GM12878 (cell line): ENCODE data around the gene PLA2G6. TPM values are rescaled to one million over a fixed set of nuclear protein-coding genes. Genes with fewer than 3 reads are reported as not detected.

Experiments
- ATAC-seq: fragments of 200-7000 bp; cut with Tn5 transposase; 3 replicates; pipeline ENCODE4 v1.9.1; 2020; ENCODE audit warnings: mild to moderate bottlenecking, moderate library complexity
- BruUV-seq: library from RNA; stranded (reverse); fragments of 400-500 nt; replicated peaks from 2 replicates; lab custom pipeline; 2021; lab: Mats Ljungman, UMichigan
- CTCF ChIA-PET: fragments of 300-600 bp; sonication (Branson Sonifier 250); formaldehyde crosslinking; extraction: SDS; loops from one replicate; lab custom pipeline; 2021; ENCODE audit warnings: inconsistent platforms; lab: Yijun Ruan, JAX
- POLR2A ChIA-PET: fragments of 350-600 bp; formaldehyde crosslinking; extraction: SDS; loops from one replicate; lab custom pipeline; 2021; ENCODE audit warnings: inconsistent platforms; lab: Charles Lee
- RAD21 ChIA-PET: fragments of 300-600 bp; sonication (Branson Sonifier 250); formaldehyde crosslinking; loops from one replicate; lab custom pipeline; 2023; ENCODE audit warnings: antibody characterized with exemption; ENCODE audit not compliant: unreplicated experiment; lab: Charles Lee
- SMC1A ChIA-PET: fragments of 300-600 bp; sonication (Branson Sonifier 250); formaldehyde crosslinking; loops from one replicate; lab custom pipeline; 2023; ENCODE audit not compliant: unreplicated experiment, uncharacterized antibody; lab: Charles Lee
- DNase-seq: peaks from one replicate; pipeline ENCODE4 v3.0.0-alpha.2; 2011; ENCODE audit warnings: low read depth, low spot score
- FAIRE-seq: peaks from 3 replicates; lab custom pipeline; 2011; peaks lifted over from hg19 to GRCh38; lab: Jason Lieb, UNC
- H2AFZ ChIP-seq: 2 replicates; pipeline ENCODE4 v1.6.0; 2011; ENCODE audit warnings: low read depth, low read length, control low read depth; ENCODE audit not compliant: control insufficient read depth
- H3K27ac ChIP-seq: 2 replicates; pipeline ENCODE4 v1.5.1; 2011; ENCODE audit warnings: control low read depth; ENCODE audit not compliant: control insufficient read depth, insufficient read depth
- H3K27me3 ChIP-seq, 2 experiments: replicated peaks in 1 of 2; 2 replicates each; pipeline versions ENCODE4 v1.6.0 to v1.6.1; 2011; ENCODE audit warnings: low read length in 1 of 2; ENCODE audit not compliant: control insufficient read depth in 2 of 2, insufficient read depth in 2 of 2
- H3K36me3 ChIP-seq, 2 experiments: 2 replicates each; pipeline ENCODE4 v1.5.1; 2011; ENCODE audit warnings: low read length in 1 of 2; ENCODE audit not compliant: control insufficient read depth in 2 of 2, insufficient read depth in 2 of 2
- H3K4me1 ChIP-seq: 2 replicates; pipeline ENCODE4 v1.6.1; 2011; ENCODE audit warnings: mild to moderate bottlenecking, low read length, moderate library complexity, mixed read lengths; ENCODE audit not compliant: control insufficient read depth, insufficient read depth
- H3K4me2 ChIP-seq: 2 replicates; pipeline ENCODE4 v1.6.0; 2011; ENCODE audit warnings: control low read depth; ENCODE audit not compliant: control insufficient read depth, insufficient read depth
- H3K4me3 ChIP-seq: fragments of 200-600 bp; sonication (generic); 2 replicates; pipeline ENCODE4 v1.5.1; 2016
- H3K79me2 ChIP-seq: 2 replicates; pipeline ENCODE4 v1.6.0; 2011; ENCODE audit warnings: low read length; ENCODE audit not compliant: control insufficient read depth, insufficient read depth
- H3K9ac ChIP-seq: 2 replicates; pipeline ENCODE4 v1.8.0; 2011; ENCODE audit warnings: low read length, control low read depth, mixed read lengths; ENCODE audit not compliant: control insufficient read depth, insufficient read depth
- H3K9me3 ChIP-seq: replicated peaks from 3 replicates; pipeline ENCODE4 v1.5.1; 2011; ENCODE audit warnings: mild to moderate bottlenecking, low read length; ENCODE audit not compliant: control insufficient read depth, insufficient read depth
- H4K20me1 ChIP-seq: 2 replicates; pipeline ENCODE4 v1.6.0; 2011; ENCODE audit not compliant: control insufficient read depth, insufficient read depth
- ATF7 ChIP-seq: fragments of 450-650 bp; IDR thresholded peaks from 2 replicates; pipeline ENCODE4 v1.6.1; 2016; ENCODE audit warnings: low read depth, mild to moderate bottlenecking
- CBFB ChIP-seq: IDR thresholded peaks from 2 replicates; pipeline ENCODE4 v1.6.1; 2016; ENCODE audit warnings: antibody characterized with exemption, low read depth
- CBX3 ChIP-seq: fragments of 200-600 bp; sonication (generic); IDR thresholded peaks from 2 replicates; pipeline ENCODE4 v1.6.1; 2016; ENCODE audit warnings: low read depth, borderline replicate concordance
- CHD4 ChIP-seq: fragments of 200-600 bp; sonication (generic); IDR thresholded peaks from 2 replicates; pipeline ENCODE4 v1.6.1; 2016; ENCODE audit warnings: mild to moderate bottlenecking
- EED ChIP-seq: sonication (generic); IDR thresholded peaks from 2 replicates; pipeline ENCODE4 v1.6.1; 2016; ENCODE audit warnings: antibody characterized with exemption, low read depth
- FOXK2 ChIP-seq: fragments of 450-650 bp; IDR thresholded peaks from 2 replicates; pipeline ENCODE4 v1.6.1; 2017; ENCODE audit warnings: mild to moderate bottlenecking, moderate library complexity
- PML ChIP-seq: IDR thresholded peaks from 2 replicates; pipeline ENCODE4 v1.6.1; 2012; ENCODE audit warnings: low read length, inconsistent platforms
- POLR2A ChIP-seq: IDR thresholded peaks from 2 replicates; pipeline ENCODE4 v1.6.1; 2011; ENCODE audit warnings: low read depth, mild to moderate bottlenecking, low read length
- TCF12 ChIP-seq: IDR thresholded peaks from 2 replicates; pipeline ENCODE4 v1.6.1; 2011; ENCODE audit warnings: low read depth, mild to moderate bottlenecking, low read length
- WGBS: methylation state at CpG from one replicate; pipeline ENCODE4 v1.1.6; 2016; ENCODE audit warnings: low lambda C conversion rate; ENCODE audit not compliant: insufficient replicate concordance, insufficient coverage; ENCODE audit errors: missing lambda C conversion rate; 5-methylcytosine and 5-hydroxymethylcytosine counted together
- in situ Hi-C: fragments of 300-500 bp; cut with MboI; formaldehyde crosslinking; loops from 9 replicates; pipeline ENCODE4 v1.14.3; 2018; ENCODE audit warnings: mixed read lengths
- intact Hi-C: fragments of 100-400 bp; cut with micrococcal nuclease; formaldehyde crosslinking; loops from one replicate; pipeline ENCODE4 v1.14.2; 2022; ENCODE audit not compliant: unreplicated experiment
- polyA plus RNA-seq, 11 experiments: library from polyadenylated mRNA; depleted of rRNA in 4 of 11; unstranded in 6 of 11; stranded (reverse) in 5 of 11; fragments of >200 nt; fragmentation: Nextera tagmentation in 4 of 11; fragmentation: Illumina TruSeq in 1 of 11; extraction: Ambion mirVana in 4 of 11; extraction: Trizol in 1 of 11; gene quantifications; 1 replicate in 1 of 11; 2 replicates in 10 of 11; pipeline versions ENCODE4 v1.2.1 to v1.2.3, GENCODE V29; 2011 to 2016; ENCODE audit warnings: inconsistent platforms in 2 of 11, missing spikeins in 2 of 11, low read depth in 1 of 11
- total RNA-seq, 4 experiments: library from RNA; depleted of rRNA in 3 of 4; stranded (reverse); fragments of >200 nt in 3 of 4; fragmentation: Illumina TruSeq in 1 of 4; extraction: Trizol in 1 of 4; gene quantifications; 2 replicates each; pipeline versions ENCODE4 v1.2.1 to v1.2.3, GENCODE V29; 2013 to 2021
- TF ChIP-seq, protein P1 (sequence below): fragments of 450-650 bp; IDR thresholded peaks from 2 replicates; pipeline ENCODE4 v1.6.1; 2016; ENCODE audit warnings: mild to moderate bottlenecking, moderate library complexity, borderline replicate concordance
- TF ChIP-seq, protein P2 (sequence below): IDR thresholded peaks from 2 replicates; pipeline ENCODE4 v1.6.1; 2012; ENCODE audit warnings: improper control_type of control experiment, low read depth, low read length; ENCODE audit not compliant: insufficient replicate concordance
- TF ChIP-seq, protein P3 (sequence below): fragments of 450-650 bp; IDR thresholded peaks from 2 replicates; pipeline ENCODE4 v1.6.1; 2017; ENCODE audit warnings: mild to moderate bottlenecking, moderate library complexity

Gene PLA2G6
- total and polyA plus RNA-seq, 10 of the 15 experiments (the other 5 are each of a cell fraction or from before 2014, with no cell fraction given), result 0.15 to 42.2 (median 15.8) TPM

DNA sequence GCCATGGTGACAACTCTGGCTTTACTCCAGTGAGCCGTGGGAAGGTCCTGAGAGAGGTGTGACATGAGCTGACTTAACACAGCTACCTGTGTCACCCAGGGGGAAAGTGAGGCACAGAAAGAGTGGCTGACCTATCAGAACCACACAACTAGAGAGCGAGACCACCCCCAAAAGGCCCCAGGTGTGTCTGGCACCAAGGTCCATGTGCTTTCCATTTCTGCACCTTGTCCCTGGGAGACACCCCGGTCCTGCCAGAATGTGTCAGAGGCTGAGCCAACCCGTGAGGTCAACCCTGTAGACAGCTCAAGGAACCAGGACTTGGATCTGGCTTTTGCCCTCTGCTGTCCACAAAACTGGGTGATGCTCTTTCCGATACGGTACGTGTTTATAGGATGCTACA lies 29.9 kb upstream of the PLA2G6 start:
- RAD21 ChIA-PET, result interaction anchor here (0.7 kb wide), 1 partner anchor 143 kb away, joined by 3 read pairs; no protein-coding TSS in a partner anchor
- no peak for DNase-seq
- 83% methylated on average over 7 of the region's 7 CpGs for whole genome bisulfite sequencing
- in situ Hi-C loops, result no loop called here
- no peaks in the 10 kb centered on the region for H4K20me1 ChIP-seq
- H3K79me2 ChIP-seq, result no peaks in the 10 kb centered on the region
- H3K4me3 ChIP-seq, result no peak overlapping the region
- no TSS peak for BruUV-seq
- intact Hi-C loops, result loop anchor here (5.0 to 10.0 kb wide), 3 partner anchors 34 to 97 kb away; partner anchors contain the start of gene BAIAP2L2
- H3K27ac ChIP-seq, result no peak overlapping the region
- H3K9me3 ChIP-seq, result no peaks in the 10 kb centered on the region
- no peak for ATAC-seq
- H3K4me1 ChIP-seq, result peaks cover 39% of the 10 kb centered on the region
- H3K9ac ChIP-seq, result no peak overlapping the region
- SMC1A ChIA-PET, result interaction anchor here (1.3 to 4.3 kb wide), 2 partner anchors 7 to 10 kb away, joined by 4 to 20 read pairs; no protein-coding TSS in a partner anchor
- H3K4me2 ChIP-seq, result no peak overlapping the region
- H3K27me3 ChIP-seq, result no peaks in the 10 kb centered on the region
- no peaks in the 10 kb centered on the region; a peak in 2 of 4 replicates for H3K36me3 ChIP-seq
- POLR2A ChIA-PET, result interaction anchor here (0.7 kb wide), 1 partner anchor 8 kb away, joined by 3 read pairs; no protein-coding TSS in a partner anchor
- CTCF ChIA-PET, result interaction anchor here (0.6 to 1.9 kb wide), 3 partner anchors 29 to 49 kb away, joined by 3 to 6 read pairs (median 3); no protein-coding TSS in a partner anchor
- H2AFZ ChIP-seq, result no peak overlapping the region
- FAIRE-seq, result no peak
- TF ChIP-seq, protein P1, sequence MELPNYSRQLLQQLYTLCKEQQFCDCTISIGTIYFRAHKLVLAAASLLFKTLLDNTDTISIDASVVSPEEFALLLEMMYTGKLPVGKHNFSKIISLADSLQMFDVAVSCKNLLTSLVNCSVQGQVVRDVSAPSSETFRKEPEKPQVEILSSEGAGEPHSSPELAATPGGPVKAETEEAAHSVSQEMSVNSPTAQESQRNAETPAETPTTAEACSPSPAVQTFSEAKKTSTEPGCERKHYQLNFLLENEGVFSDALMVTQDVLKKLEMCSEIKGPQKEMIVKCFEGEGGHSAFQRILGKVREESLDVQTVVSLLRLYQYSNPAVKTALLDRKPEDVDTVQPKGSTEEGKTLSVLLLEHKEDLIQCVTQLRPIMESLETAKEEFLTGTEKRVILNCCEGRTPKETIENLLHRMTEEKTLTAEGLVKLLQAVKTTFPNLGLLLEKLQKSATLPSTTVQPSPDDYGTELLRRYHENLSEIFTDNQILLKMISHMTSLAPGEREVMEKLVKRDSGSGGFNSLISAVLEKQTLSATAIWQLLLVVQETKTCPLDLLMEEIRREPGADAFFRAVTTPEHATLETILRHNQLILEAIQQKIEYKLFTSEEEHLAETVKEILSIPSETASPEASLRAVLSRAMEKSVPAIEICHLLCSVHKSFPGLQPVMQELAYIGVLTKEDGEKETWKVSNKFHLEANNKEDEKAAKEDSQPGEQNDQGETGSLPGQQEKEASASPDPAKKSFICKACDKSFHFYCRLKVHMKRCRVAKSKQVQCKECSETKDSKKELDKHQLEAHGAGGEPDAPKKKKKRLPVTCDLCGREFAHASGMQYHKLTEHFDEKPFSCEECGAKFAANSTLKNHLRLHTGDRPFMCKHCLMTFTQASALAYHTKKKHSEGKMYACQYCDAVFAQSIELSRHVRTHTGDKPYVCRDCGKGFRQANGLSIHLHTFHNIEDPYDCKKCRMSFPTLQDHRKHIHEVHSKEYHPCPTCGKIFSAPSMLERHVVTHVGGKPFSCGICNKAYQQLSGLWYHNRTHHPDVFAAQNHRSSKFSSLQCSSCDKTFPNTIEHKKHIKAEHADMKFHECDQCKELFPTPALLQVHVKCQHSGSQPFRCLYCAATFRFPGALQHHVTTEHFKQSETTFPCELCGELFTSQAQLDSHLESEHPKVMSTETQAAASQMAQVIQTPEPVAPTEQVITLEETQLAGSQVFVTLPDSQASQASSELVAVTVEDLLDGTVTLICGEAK, result no peak
- TF ChIP-seq, protein P2, sequence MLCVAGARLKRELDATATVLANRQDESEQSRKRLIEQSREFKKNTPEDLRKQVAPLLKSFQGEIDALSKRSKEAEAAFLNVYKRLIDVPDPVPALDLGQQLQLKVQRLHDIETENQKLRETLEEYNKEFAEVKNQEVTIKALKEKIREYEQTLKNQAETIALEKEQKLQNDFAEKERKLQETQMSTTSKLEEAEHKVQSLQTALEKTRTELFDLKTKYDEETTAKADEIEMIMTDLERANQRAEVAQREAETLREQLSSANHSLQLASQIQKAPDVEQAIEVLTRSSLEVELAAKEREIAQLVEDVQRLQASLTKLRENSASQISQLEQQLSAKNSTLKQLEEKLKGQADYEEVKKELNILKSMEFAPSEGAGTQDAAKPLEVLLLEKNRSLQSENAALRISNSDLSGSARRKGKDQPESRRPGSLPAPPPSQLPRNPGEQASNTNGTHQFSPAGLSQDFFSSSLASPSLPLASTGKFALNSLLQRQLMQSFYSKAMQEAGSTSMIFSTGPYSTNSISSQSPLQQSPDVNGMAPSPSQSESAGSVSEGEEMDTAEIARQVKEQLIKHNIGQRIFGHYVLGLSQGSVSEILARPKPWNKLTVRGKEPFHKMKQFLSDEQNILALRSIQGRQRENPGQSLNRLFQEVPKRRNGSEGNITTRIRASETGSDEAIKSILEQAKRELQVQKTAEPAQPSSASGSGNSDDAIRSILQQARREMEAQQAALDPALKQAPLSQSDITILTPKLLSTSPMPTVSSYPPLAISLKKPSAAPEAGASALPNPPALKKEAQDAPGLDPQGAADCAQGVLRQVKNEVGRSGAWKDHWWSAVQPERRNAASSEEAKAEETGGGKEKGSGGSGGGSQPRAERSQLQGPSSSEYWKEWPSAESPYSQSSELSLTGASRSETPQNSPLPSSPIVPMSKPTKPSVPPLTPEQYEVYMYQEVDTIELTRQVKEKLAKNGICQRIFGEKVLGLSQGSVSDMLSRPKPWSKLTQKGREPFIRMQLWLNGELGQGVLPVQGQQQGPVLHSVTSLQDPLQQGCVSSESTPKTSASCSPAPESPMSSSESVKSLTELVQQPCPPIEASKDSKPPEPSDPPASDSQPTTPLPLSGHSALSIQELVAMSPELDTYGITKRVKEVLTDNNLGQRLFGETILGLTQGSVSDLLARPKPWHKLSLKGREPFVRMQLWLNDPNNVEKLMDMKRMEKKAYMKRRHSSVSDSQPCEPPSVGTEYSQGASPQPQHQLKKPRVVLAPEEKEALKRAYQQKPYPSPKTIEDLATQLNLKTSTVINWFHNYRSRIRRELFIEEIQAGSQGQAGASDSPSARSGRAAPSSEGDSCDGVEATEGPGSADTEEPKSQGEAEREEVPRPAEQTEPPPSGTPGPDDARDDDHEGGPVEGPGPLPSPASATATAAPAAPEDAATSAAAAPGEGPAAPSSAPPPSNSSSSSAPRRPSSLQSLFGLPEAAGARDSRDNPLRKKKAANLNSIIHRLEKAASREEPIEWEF, result no peak
- TF ChIP-seq FOXK2 (no peak), CBX3 (no peak), POLR2A (no peak), PML (no peak), CHD4 (no peak), CBFB (no peak), TCF12 (no peak), ATF7 (no peak), EED (no peak)
- TF ChIP-seq, protein P3, sequence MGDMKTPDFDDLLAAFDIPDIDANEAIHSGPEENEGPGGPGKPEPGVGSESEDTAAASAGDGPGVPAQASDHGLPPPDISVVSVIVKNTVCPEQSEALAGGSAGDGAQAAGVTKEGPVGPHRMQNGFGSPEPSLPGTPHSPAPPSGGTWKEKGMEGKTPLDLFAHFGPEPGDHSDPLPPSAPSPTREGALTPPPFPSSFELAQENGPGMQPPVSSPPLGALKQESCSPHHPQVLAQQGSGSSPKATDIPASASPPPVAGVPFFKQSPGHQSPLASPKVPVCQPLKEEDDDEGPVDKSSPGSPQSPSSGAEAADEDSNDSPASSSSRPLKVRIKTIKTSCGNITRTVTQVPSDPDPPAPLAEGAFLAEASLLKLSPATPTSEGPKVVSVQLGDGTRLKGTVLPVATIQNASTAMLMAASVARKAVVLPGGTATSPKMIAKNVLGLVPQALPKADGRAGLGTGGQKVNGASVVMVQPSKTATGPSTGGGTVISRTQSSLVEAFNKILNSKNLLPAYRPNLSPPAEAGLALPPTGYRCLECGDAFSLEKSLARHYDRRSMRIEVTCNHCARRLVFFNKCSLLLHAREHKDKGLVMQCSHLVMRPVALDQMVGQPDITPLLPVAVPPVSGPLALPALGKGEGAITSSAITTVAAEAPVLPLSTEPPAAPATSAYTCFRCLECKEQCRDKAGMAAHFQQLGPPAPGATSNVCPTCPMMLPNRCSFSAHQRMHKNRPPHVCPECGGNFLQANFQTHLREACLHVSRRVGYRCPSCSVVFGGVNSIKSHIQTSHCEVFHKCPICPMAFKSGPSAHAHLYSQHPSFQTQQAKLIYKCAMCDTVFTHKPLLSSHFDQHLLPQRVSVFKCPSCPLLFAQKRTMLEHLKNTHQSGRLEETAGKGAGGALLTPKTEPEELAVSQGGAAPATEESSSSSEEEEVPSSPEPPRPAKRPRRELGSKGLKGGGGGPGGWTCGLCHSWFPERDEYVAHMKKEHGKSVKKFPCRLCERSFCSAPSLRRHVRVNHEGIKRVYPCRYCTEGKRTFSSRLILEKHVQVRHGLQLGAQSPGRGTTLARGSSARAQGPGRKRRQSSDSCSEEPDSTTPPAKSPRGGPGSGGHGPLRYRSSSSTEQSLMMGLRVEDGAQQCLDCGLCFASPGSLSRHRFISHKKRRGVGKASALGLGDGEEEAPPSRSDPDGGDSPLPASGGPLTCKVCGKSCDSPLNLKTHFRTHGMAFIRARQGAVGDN, result no peak
